ENCODE measurements around the gene DSN1.
"Not testable (repeated sequence)": the region's sequence is repeated elsewhere in the genome, so short reads cannot be mapped to it uniquely, and the experiment has no call there.

The DSN1 gene, protein sequence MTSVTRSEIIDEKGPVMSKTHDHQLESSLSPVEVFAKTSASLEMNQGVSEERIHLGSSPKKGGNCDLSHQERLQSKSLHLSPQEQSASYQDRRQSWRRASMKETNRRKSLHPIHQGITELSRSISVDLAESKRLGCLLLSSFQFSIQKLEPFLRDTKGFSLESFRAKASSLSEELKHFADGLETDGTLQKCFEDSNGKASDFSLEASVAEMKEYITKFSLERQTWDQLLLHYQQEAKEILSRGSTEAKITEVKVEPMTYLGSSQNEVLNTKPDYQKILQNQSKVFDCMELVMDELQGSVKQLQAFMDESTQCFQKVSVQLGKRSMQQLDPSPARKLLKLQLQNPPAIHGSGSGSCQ

DNA sequence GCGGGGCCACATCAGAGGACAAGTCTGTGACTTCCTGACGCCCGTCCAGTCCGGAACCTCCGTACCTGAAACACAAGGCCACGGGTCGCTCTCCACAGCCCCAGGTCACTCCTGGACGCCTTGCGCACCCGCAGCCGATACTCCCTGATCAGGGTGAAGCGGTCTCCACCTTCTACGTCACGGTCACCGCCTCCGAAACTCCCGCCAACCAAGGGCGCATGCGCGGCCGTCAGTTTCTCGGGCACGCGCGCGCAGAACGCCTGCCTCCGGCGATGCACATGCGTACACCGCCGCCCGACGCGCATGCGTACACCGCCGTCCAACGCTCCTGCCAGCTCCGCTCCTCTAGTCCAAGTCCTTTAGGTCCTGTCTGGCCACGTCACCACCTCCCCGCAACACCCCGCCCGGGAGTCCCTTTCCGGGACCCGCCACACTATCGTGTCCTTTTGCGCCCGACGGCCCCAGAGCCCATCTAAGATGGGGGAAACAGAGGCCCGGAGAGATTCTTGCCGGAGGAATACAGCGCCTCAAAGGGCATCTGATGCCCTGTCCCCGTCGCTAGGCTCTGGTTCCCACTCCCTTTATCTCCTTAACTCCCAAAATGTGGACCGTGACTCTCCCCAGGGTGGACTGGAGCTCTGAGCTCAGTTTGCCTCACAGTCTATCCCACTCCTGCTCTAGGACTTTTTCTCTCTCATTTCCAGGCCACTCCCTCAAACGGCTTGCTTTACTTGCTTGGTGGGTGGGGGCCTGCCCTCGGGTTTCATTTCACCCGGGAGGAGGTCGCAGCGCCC, at the start of gene DSN1:
Gene DSN1 (minus strand): TSS at position 167 of the 794 bp plus-strand sequence. CDS start 2,305 bp downstream, outside the sequence.
- peak; percentile 91 for DNase-seq

DNA sequence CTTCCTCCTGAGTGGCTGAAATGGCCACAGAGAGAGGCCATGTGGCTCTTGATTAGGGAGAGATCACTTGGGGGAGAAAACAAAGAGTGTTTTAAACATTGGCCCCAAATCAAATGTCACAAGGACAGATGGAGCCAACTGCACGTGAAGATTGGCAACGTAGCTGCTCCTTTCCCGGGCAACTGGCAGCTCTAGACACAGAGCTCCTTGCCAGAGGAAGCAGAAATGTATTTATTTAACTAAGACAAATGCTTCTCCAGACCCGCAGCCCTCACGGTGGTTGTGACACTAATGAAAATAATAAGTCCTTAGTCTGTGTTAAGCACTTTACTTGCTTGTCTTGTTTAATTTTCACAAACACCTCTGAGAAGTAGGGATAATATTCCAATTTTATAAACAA, 49.6 kb upstream of the DSN1 start:
- DNase-seq = no peak

DNA sequence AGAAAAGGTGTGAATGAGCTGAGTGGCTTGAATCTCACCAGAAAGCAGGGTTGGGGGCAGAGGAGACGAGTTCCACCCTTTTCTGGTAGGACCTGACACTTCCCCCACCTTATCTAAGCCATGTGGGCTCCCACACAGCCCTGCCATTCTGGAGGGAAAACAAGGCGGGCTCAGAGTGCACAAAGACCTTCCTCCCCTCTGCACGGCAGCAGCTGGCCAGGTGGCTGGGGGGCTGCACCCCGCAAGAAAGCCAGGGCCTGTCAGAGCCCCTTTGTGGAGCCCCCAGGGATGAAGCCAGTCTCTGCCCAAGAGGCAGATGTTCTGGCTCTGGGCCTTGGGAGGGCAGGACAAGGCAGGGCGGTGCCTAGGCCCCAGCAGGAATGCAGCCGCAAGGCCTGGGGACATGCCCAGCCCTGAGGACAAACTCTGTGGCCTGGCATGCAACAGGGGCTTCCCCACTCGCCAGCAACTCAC, 48.4 kb upstream of the DSN1 start:
- DNase-seq = no peak

DNA sequence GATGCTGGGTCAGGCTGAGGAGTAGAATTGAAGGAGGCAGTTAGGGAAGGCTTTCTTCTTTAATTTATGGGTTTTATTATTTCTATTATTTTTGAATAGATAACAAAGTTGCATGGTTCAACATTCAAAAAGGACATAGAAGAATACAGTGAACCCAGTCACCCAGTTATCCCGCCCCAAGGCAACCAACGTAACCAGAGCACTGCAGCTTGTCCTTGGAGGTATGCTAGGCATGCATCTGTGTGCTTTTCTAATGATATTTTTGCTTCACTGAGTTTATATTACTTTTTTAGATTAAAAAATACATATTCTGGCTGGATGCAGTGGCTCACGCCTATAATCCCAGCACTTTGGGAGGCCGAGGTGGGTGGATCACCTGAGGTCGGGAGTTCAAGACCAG, 47.4 kb upstream of the DSN1 start:
- DNase-seq = no peak

DNA sequence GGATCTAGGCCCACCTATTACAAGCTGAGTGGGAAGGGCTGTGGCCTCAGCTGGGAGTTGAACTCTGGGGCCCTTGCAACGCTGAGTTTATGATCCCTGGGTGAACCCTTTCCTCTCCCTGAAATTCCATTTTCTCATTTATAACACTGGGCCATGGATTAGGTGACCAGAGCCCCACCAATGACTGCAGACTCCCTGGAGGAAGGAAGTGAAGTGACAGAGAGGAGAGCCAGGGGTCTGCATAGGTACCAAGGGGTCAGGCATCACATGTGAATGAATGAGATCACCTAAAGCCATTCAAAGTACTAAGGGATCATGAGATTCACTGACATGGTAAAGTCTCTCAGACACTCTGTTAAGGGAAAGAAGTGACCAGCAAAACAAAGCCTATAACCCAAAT, 46.5 kb upstream of the DSN1 start:
- DNase-seq = no peak

DNA sequence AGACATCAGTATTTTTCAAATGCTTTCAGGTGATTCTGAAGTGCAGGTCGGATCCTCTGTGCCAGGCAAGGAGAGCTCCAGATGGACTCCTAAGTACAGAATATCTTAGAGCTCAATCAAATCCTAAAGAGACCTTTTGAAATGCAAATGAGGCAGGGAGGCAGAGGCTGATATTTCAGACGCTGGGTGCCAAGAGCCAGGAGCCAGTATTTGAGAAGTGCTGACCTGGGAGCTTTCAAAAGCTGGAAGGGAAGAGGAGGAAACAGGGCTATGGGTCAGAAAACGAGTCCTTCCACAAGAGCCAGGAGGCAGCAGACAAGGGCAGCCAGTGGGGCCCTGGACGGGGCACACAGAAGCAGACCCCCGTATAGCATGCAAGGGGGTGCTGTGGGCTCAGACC, 46.1 kb upstream of the DSN1 start:
- no peak for DNase-seq

DNA sequence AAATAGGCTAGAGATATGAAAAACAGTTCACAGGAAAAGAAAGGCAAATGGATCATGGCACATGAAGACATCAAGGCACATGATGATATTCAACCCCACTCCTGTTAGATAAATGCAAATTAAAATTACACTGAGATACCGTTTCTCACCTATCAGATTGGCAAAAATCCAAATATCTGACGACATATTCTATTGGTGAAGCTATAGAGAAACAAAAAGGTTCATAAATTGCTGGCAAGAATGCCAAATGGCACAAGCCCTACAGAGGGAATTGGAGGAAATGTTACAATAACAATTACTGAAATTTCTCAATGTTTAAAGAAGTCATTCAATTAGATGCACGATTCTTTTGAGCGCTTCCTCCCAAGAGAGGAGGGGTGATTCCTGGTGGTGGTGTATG, 45.3 kb upstream of the DSN1 start:
- DNase-seq = peak; percentile 34

DNA sequence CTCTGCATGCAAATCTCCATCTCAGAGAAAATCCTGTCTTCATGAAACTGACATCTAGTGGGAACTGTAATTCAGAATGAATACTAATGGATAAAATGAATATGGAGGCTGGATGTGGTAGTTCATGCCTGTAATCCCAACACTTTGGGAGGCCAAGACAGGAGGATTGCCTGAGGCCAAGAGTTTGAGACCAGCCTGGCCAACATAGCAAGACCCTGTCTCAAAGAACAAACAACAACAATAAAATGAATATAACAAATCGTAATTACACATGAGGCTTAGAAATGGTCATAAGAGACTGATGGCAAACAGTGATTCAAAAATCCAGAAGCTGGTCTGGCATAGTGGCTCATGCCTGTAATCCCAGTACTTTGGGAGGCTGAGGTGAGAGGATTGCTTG, 44.6 kb upstream of the DSN1 start:
- no peak for DNase-seq

DNA sequence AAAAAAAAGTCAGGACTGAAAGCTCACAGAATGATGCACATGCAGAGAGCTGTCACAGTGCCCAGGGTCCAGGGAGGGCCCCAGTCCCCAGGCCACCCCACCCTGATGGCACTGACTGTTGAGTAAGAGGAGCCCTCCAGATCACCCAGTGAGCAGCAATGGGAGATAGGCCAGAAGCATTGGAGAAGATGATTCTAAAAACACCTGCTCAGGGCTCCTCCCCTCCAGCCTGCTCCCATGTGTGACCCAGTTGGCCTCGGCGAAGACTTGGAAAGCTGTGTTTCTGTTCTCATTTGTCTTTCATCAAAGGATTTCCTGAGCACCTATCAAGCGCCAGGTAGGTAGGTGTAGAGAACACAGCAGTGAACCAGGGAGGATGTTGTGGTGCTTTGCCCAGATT, 43.9 kb upstream of the DSN1 start:
- no peak for DNase-seq

DNA sequence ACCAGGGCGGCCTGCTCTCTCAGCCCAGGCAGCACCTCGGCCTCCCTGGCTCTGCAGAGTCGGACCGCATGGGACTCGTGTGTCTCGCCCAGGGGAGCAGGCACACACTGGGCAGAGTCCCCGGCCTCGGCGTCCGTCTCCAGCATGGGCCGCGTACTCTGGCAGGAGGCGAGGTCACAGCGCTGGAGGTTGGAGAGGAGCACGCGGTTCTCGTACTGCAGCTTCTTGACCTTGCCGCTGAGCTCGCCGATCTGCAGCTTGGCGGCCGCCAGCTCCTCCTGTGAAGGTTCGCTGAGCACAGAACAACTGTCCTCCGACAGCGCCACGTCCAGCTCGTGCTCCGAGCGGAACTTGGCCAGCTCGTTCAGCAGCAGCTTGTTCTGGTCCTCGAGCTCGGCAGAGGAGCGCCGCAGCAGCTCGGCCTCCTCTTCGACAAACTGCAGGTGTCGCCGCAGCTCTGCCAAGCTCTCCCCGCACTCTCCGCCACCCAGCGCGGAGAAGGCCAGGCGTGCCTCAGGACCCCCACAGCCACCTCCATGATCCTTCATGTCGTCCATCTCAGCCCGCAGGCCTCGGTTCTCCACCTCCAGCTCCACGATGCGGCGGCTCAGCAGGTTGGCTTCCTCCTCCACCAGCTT, 42.0 kb upstream of the DSN1 start:
- DNase-seq = no peak

DNA sequence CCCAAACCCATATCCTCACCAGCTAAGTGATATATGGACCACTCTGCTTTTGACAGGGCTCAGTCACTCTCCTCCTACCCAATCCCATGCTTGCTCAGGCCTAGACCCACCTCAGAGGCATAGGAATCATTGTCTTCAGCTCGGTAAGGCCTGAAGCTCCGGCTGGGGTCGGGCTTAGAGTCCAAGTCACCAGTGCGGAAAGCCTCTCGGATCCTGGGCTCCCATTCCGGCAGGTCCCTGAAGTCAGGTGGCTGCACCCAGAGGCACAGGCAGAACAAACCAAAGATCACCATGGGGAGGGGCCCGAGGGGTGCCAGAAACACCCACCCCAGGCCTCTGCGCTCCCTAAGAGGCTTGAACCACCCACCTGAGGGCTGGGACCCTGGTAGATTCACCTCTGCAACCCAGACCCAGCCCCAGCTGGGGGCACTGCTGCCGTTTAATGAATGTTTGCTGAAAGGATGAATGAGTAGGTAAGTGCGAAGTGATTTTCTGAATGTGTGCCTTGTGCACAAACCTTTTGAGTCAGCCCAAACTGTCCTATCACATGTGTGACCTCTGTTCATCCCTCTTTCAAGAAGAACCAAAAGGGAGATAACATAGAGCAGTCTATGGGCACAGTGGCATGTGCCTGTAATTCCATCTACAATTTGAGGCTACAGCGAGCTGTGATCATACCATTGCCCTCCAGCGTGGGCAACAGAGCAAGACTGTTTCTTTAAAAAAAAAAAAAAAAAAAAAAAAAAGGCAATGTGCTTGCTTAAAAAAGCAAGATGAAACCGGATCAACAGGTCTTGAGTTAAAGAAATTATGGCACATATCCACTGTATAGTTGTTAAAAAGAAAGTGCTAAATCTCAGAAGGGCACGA, 39.3 kb upstream of the DSN1 start:
- DNase-seq = no peak

DNA sequence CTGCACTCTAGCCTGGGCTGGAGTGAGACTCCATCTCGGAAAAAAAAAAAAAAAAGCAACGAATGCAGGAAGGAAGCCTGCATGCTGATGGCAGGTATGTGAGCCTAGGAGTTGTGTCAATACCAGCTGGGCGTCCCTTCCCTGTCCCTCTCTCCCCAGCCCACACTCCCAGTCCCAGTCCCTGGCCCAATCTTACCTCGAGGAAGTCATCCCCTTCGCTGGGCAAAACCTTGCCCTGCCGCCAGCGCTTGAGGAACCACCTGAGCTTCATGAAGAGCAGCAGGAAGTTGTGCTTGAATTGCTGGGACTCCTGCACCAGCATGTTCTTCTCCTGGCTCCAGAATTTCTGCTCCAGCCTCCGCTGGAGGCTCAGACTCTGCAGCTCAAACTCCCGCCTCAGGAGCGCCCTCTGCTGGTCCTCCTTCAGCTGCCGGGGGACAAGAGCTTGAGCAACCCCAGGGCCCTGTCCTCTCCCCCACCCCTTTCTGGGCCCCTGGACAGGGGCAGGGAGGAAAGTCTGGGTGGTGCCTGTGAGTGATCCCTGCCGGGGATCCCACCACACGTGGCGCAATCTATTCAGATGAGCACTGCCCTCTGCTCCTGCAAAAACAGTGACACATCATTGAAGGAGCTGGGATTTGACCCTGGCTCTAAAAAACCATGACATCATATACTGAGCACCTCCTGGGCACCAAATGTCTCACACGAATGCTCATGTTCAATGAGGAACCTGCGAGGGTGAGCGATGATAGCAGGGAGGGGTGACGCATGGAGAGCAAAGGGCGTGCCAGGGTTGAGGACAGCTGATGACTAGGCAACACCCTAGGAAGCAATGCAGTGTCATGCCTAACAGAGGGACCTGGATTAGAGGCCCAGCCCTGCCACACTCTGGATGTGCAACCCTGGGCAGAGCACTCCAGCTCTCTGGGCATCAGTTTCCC, 35.0 kb upstream of the DSN1 start:
- no peak for DNase-seq

DNA sequence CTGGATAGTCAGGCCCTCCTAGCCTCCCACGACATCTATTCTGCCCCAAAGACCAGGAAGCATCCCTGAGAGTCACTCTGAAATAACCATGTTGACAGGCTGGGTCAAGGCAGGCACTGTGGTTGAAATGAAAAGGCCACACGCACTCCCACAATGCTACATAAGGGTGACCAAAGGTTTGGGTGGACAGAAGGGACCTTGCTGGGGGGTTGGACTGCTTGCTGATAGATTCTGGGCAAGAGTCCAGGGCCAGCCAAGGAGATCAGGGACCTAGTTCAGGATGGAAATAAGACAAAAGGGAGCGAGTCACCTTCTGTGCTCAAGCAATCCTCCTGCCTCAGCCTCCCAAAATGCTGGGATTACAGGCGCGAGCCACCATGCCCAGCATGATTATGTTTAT, 32.5 kb upstream of the DSN1 start:
- DNase-seq = no peak

DNA sequence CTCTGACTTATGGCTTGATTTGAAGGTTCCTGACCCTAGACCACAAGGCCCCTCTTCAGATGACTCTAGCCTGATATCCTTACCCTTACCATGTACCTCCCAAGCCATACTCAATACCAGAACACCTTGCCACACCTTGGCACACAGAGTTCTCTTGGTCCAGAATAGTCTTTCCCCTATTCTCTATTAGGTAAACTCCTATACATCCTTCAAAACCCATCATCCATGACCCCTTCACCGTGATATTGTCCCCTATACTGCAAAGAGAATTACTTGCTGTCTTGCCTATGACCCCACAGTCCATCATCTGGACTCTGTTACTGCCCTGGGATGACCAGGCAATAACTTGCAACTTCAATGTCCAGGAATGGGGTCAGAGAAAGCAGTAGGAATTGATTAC, 31.8 kb upstream of the DSN1 start:
- no peak for DNase-seq

DNA sequence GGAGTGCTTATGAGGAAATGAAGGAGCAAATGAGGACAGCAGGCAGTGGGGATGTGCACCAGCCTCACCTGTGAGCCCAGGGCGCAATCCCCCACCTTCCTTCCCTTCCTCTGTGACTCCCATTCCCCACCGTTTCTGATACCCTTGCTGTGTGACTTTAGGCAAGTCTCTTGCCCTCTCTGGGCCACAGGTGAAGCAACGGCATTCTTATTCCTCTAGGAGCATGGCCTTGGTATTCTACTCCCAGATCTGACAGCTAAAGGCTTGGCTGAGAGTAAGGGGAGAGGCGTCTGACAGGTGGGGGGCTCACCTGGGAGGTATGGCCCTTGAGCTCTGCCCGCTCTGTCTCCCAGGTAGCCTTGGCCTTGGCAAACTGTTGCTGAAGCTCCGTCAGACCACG, 30.9 kb upstream of the DSN1 start:
- no peak for DNase-seq

DNA sequence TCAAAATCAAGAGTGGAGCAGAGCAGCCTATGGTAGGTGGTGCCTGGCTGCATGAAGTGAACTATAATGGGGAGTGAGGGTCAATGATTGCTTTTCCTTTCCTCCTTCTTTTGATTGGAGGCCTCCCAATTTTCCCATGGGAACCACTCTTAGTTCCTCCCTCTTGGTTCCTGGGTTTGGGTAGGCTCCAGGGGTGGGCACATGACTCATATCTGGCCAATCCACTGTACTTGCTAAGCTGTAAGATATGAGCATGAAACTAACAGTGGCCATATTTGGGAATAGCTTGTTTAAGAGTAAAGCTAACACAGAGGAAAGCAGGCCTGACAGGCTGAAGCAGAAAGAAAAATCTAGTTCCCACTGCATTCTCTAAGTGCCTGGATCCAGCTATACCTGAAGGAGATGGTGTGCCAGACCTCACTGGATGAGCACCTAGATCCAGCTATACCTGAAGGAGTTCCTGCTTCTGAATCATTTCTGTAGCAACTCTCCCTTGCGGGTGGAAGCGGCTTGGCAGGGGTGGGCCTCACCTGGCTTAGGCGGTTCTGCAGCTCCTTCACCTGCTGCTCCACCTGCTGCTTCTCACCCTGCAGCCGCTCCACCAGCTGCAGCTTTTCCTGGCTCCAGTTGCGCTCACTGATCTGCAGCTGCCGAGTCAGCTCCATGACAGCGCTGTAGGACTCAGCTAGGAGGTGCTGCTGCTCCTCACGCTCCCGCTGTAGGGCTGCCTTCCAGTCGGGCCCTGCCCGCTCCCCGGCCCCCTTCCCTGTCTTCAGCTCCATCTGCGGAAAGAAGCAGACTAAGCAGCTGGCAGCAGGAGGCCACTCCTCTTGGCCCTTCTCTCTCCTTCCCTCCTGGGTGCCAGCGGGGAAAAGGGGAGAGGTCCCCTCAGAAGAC, 29.0 kb upstream of the DSN1 start:
- no peak for DNase-seq

DNA sequence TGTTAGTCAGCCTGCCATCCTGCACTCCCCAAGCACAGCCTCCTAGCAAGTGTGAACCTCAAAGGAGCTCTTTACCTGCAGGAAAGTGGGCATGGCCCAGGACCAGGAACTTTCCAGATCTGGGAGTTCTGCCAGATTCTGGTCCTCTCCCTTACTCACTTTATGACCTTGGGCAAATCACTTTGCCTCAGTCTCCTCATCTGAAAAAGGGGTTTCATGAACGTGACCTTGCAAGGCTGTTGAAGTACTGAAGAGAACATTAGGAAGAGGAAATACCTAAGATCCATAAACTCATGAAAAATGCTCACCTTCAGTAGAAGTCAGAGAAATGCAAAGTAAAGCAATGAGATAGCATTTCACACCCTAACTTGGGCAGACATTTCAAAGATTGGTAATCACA, 26.8 kb upstream of the DSN1 start:
- no peak for DNase-seq

DNA sequence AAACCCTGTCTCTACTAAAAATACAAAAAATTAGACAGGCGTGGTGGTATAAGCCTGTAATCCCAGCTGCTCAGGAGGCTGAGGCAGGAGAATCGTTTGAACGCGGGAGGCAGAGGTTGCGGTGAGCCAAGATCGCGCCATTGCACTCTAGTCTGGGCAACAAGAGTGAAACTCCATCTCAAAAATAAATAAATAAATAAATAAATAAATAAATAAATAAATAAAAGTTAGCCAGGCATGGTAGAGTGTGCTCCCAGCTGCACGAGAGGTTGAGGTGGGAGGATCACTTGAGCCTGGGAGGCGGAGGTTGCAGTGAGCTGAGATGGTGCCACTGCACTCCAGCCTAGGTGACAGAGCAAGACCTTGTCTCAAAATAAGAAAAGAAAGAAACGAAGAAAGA, 25.8 kb upstream of the DSN1 start:
- DNase-seq = not testable (repeated sequence)

DNA sequence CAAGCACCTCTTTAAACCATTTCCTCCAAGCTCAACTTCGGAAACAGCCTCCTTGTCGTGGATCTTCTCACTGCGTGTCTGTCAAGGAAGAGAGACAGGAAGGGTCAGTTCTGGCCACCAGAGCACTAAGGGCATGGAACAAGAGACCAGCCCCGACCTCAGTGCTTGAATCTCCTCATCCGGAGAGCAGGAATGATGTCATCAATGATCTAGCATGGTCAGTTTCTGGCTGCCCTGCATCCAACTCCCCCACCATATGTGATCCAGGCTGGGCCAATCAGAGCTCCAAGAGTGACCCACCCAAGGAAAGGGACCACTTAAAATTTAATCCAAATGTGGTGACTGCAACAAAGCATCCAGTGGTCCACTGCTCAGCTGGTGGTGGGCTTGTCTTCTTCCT, 23.3 kb upstream of the DSN1 start:
- DNase-seq = no peak

DNA sequence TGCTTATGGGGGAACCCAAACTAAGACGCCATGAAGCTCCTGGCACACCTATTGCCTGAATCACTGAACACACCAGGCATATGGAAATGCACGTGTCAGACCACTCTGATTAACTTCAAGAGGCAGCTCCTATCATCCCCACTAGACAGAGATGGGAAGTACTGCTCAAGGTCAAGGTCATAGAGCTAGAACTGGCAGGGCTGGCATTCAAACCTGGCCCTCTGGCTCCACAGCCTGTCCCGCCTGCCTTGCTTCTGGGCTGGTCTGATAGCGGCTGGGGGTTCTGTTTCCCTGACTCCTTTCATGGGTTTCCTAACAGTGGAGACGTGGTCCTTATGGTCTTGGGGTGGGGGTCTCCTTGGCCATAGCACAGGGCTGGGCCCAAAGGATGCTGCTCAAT, 22.6 kb upstream of the DSN1 start:
- DNase-seq = no peak

DNA sequence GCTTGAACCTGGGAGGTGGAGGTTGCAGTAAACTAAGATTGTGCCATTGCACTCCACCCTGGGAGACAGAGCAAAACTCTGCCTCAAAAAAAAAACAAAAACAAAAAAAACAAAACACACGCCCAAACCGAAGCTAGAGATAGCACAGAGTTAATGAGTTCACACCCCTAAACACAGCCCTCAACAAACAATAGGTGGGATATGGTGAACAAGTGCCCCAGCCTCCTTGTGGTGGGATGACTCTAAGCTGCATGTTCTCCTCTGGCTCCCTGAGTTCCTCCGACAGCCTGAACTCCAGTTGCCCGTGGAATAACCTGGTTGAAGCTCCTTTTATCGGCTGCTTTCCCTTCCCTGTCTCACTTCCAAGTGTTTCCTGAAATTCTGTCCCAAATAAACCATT, 22.1 kb upstream of the DSN1 start:
- no peak for DNase-seq

Data from NCI-H1048 (cell line).